Esophagus squamous epithelium (tissue), 5 donors: ENCODE data around the gene IFNGR2. TPM values are rescaled to one million over a fixed set of nuclear protein-coding genes. Genes with fewer than 3 reads are reported as not detected.

ENCODE experiments used
- DNase-seq: peaks from one replicate; lab custom pipeline; 2025; lab: John Stamatoyannopoulos, UW
- H3K27ac ChIP-seq, 4 donors: fragments of 200-600 bp; sonication (generic); one replicate each; pipeline ENCODE4 v1.5.1; 2016 to 2019; ENCODE audit warnings: mild to moderate bottlenecking in 1 of 4
- H3K27me3 ChIP-seq, 4 donors: fragments of 200-600 bp; sonication (generic); 1 replicate in 3 of 4; 2 replicates in 1 of 4; pipeline versions ENCODE4 v1.5.1 to v1.6.0; 2017 to 2021; ENCODE audit warnings: antibody characterized with exemption in 1 of 4
- H3K36me3 ChIP-seq, 3 donors: fragments of 200-600 bp; sonication (generic); one replicate each; pipeline ENCODE4 v1.5.1; 2016 to 2019
- H3K4me1 ChIP-seq, 3 donors: fragments of 200-600 bp; sonication (generic); one replicate each; pipeline ENCODE4 v1.5.1; 2017 to 2019
- H3K4me3 ChIP-seq, 4 donors: fragments of 200-600 bp; sonication (generic); 1 replicate in 3 of 4; 2 replicates in 1 of 4; pipeline ENCODE4 v1.5.1; 2016 to 2019; ENCODE audit warnings: mild to moderate bottlenecking in 2 of 4, moderate library complexity in 1 of 4
- H3K9me3 ChIP-seq, 3 donors: fragments of 200-600 bp; sonication (generic); one replicate each; pipeline ENCODE4 v1.5.1; 2016 to 2019
- CTCF ChIP-seq, 6 experiments: fragments of 450-650 bp in 4 of 6; fragments of 200-600 bp in 2 of 6; sonication (generic) in 2 of 6; IDR thresholded peaks; one replicate each; pipeline ENCODE4 v1.5.1; 2016 to 2019; ENCODE audit warnings: antibody characterized with exemption in 6 of 6, mild to moderate bottlenecking in 4 of 6, moderate library complexity in 4 of 6
- POLR2A ChIP-seq, 4 donors: fragments of 450-650 bp; IDR thresholded peaks; one replicate each; pipeline ENCODE4 v1.6.1; 2017; ENCODE audit warnings: antibody characterized with exemption in 4 of 4, mild to moderate bottlenecking in 4 of 4, moderate library complexity in 3 of 4
- WGBS, 2 donors: methylation state at CpG; one replicate each; pipeline ENCODE4 v1.1.5; 2018; 5-methylcytosine and 5-hydroxymethylcytosine counted together
- intact Hi-C: fragments of 100-400 bp; cut with DNase I; formaldehyde crosslinking; loops from one replicate; pipeline ENCODE4 v1.15.0; 2022
- total RNA-seq, 4 donors: library from RNA; depleted of rRNA; stranded (reverse); fragments of >200 nt; gene quantifications; one replicate each; pipeline ENCODE4 v1.1.0, GENCODE V29; 2016
- donor health status: DM: yes; HTN: yes; CAD: no.

The IFNGR2 gene
- total RNA-seq, 4 donors from 2014 or later = 43.0 to 65.6 (median 61.1) TPM

GRCh38 chr21:33390479-33390878, 12.7 kb upstream of the IFNGR2 start:
- no peak for TF ChIP-seq POLR2A (IDR thresholded peaks at IDR 0.05)
- no peak for TF ChIP-seq CTCF (IDR thresholded peaks at IDR 0.05)
- no peak for DNase-seq
- Histone ChIP-seq H3K36me3 (no peaks in the 10 kb centered on the region), H3K9me3 (no peaks in the 10 kb centered on the region), H3K27me3 (no peaks in the 10 kb centered on the region), H3K4me3 (no peak overlapping the region), H3K27ac (peak overlapping the region; percentile 62 to 80 (median 65)), H3K4me1 (peaks cover 0 to 58% (median 14%) of the 10 kb centered on the region in 3 donors)
- 28 to 56% methylated on average over 5 of the region's 5 CpGs for WGBS, 2 donors
- intact Hi-C loops = no loop called here

- WGBS, 2 donors = 76 to 85% methylated on average over 5 to 6 of the region's 6 CpGs
- Histone ChIP-seq H3K27ac (peak overlapping the region in 2 of 4 donors; percentile 62 to 80), H3K27me3 (no peaks in the 10 kb centered on the region), H3K4me1 (peaks cover 10 to 70% (median 26%) of the 10 kb centered on the region in 3 donors), H3K9me3 (no peaks in the 10 kb centered on the region), H3K4me3 (no peak overlapping the region), H3K36me3 (no peaks in the 10 kb centered on the region)
- intact Hi-C loops = no loop called here
- TF ChIP-seq POLR2A (IDR thresholded peaks at IDR 0.05) = no peak
- TF ChIP-seq CTCF (IDR thresholded peaks at IDR 0.05) = no peak
- DNase-seq = no peak
These were observed 11.6 kb upstream of the IFNGR2 start for GRCh38 chr21:33391656-33392055.

- TF ChIP-seq CTCF (IDR thresholded peaks at IDR 0.05) = no peak
- TF ChIP-seq POLR2A (IDR thresholded peaks at IDR 0.05) = no peak
- no peaks in the 10 kb centered on the region for H3K9me3 ChIP-seq
- H3K27ac ChIP-seq = no peak overlapping the region
- no peak for DNase-seq
- intact Hi-C loops = no loop called here
- H3K4me3 ChIP-seq = no peak overlapping the region
- peaks cover 18 to 78% (median 34%) of the 10 kb centered on the region in 3 donors for H3K4me1 ChIP-seq
- 82 to 88% methylated on average over 6 to 10 of the region's 11 CpGs for WGBS, 2 donors
- no peaks in the 10 kb centered on the region for H3K27me3 ChIP-seq
- H3K36me3 ChIP-seq = no peaks in the 10 kb centered on the region
These were observed 10.8 kb upstream of the IFNGR2 start for GRCh38 chr21:33392284-33392985.

- TF ChIP-seq POLR2A (IDR thresholded peaks at IDR 0.05) (no peak), CTCF (IDR thresholded peaks at IDR 0.05) (no peak)
- 57 to 60% methylated on average over 5 of the region's 5 CpGs for WGBS, 2 donors
- Histone ChIP-seq H3K9me3 (no peaks in the 10 kb centered on the region), H3K36me3 (no peaks in the 10 kb centered on the region), H3K4me1 (peaks cover 19 to 81% (median 36%) of the 10 kb centered on the region in 3 donors), H3K27me3 (no peaks in the 10 kb centered on the region), H3K4me3 (no peak overlapping the region), H3K27ac (no peak overlapping the region)
- DNase-seq = no peak
- intact Hi-C loops = no loop called here
These were observed 9.9 kb upstream of the IFNGR2 start for GRCh38 chr21:33393348-33393747.

GRCh38 chr21:33394260-33394659, 9.0 kb upstream of the IFNGR2 start:
- Histone ChIP-seq H3K4me3 (no peak overlapping the region), H3K27ac (no peak overlapping the region), H3K27me3 (no peaks in the 10 kb centered on the region), H3K36me3 (no peaks in the 10 kb centered on the region), H3K9me3 (no peaks in the 10 kb centered on the region), H3K4me1 (peaks cover 19 to 81% (median 36%) of the 10 kb centered on the region in 3 donors)
- intact Hi-C loops = no loop called here
- no peak for DNase-seq
- WGBS, 2 donors = 42 to 78% methylated on average over 4 of the region's 8 CpGs
- TF ChIP-seq POLR2A (IDR thresholded peaks at IDR 0.05) (no peak), CTCF (IDR thresholded peaks at IDR 0.05) (no peak)
